ENCODE data around the gene CABLES2. TPM values are rescaled to one million over a fixed set of nuclear protein-coding genes. Genes with fewer than 3 reads are reported as not detected.

Gene CABLES2
- total RNA-seq, 4 donors from 2014 or later = 0.29 to 10.6 (median 2.6) TPM

DNA sequence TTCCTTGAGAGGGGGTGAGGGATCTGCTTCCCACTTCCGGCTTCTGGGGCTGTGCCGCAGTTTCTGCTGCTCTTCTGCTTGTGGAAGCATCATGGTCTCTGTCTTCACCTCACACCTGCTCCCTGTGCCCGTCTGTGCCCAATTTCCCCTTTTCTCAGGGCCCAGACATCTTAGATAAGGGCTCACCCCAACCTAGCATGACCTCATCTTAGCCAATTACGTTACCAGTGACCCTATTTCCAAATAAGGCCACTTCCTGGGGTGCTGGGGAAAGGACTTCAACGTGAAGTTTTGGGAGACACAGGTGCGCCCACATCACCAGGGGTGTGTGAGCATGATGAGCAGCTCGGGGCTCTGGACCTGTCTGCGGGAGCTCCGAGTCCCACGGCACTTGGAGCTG lies 41.0 kb upstream of the CABLES2 start:
- TF ChIP-seq, protein P1, sequence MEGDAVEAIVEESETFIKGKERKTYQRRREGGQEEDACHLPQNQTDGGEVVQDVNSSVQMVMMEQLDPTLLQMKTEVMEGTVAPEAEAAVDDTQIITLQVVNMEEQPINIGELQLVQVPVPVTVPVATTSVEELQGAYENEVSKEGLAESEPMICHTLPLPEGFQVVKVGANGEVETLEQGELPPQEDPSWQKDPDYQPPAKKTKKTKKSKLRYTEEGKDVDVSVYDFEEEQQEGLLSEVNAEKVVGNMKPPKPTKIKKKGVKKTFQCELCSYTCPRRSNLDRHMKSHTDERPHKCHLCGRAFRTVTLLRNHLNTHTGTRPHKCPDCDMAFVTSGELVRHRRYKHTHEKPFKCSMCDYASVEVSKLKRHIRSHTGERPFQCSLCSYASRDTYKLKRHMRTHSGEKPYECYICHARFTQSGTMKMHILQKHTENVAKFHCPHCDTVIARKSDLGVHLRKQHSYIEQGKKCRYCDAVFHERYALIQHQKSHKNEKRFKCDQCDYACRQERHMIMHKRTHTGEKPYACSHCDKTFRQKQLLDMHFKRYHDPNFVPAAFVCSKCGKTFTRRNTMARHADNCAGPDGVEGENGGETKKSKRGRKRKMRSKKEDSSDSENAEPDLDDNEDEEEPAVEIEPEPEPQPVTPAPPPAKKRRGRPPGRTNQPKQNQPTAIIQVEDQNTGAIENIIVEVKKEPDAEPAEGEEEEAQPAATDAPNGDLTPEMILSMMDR (IDR thresholded peaks at IDR 0.05) = no peak
- no peak for TF ChIP-seq POLR2A (IDR thresholded peaks at IDR 0.05)
- H3K27me3 ChIP-seq = no peaks in the 10 kb centered on the region
- no peak for DNase-seq
- no peaks in the 10 kb centered on the region for H3K9me3 ChIP-seq
- H3K4me1 ChIP-seq = no peaks in the 10 kb centered on the region
- no peak overlapping the region for H3K4me3 ChIP-seq
- H3K36me3 ChIP-seq = no peaks in the 10 kb centered on the region
- no peak overlapping the region for H3K27ac ChIP-seq
- intact Hi-C loops (cut with DNase I; ENCODE audit: low total_unique reads) = no loop called here

DNA sequence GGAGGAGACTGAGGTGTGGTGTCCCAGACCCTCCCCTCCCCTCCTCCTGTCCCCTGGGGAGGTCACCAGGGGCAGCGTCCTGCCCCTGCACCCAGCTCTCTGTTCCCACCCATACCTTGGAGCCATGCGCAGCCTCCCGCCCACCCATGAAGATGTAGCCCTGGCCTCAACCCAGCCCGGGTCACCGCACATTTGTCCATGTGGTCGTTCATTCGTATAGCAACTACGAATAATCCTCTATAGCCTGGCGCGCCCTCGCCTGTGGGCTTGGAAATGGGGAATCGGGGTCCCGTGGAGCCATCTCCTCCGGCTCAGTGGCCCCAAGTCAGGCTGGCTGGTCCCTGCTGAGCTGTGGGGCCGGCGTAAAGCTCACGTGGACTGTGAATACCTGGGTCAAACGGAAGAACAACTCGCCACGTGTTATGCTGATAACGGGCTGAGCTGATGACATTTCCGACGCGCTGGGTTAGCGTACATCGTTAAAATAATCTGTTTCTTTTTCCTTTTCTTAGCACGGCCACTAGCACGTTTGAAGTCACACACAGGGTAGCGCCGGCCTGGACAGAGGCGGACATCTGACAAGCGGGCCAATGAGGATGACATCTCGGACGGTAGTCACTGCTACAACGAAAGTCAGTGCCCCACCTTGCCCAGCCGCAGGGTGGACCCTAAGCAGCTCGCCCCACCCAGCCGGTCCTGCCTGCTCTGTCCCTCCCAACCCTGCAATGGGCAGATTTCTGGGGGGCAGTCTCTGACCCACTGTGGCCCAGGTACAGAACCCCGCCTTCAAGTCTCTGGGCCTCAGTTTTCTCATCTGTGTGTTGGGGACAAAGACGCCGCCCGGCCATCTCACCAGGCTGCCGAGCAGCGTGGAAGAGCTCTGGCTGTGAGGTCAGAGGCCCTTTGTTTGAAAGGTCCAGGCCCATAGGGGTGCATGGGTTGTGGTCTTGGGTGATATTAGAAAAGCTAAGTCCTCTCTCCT lies 40.1 kb upstream of the CABLES2 start:
- H3K9me3 ChIP-seq = no peaks in the 10 kb centered on the region
- no peak for TF ChIP-seq POLR2A (IDR thresholded peaks at IDR 0.05)
- TF ChIP-seq, protein P1 (IDR thresholded peaks at IDR 0.05) = no peak
- no peaks in the 10 kb centered on the region for H3K4me1 ChIP-seq
- H3K27me3 ChIP-seq = no peaks in the 10 kb centered on the region
- intact Hi-C loops (cut with DNase I; ENCODE audit: low total_unique reads) = no loop called here
- no peak overlapping the region for H3K4me3 ChIP-seq
- H3K27ac ChIP-seq = no peak overlapping the region
- no peak for DNase-seq
- no peaks in the 10 kb centered on the region for H3K36me3 ChIP-seq

DNA sequence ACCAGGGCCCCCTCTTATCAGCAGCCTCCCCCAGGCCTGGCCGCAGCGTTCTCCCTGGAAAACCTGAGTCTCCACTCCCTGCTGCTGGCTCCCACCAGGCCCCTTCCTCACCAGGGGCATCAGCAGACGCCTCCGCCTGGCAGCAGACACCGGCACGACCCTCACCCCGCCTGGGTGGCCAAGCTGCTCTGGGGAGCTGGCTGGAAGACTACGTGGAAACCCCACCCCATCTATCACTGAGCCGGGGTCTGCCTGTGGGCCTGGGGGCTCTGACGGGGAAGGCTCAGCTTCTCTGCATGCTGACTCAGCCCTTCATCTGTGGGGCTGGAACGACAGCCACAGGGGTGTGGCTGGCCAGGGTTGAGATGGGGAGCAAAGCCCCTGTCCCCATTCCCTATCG lies 39.4 kb upstream of the CABLES2 start:
- Histone ChIP-seq H3K36me3 (no peaks in the 10 kb centered on the region), H3K4me3 (no peak overlapping the region), H3K27ac (no peak overlapping the region), H3K4me1 (no peaks in the 10 kb centered on the region), H3K27me3 (no peaks in the 10 kb centered on the region), H3K9me3 (no peaks in the 10 kb centered on the region)
- DNase-seq = no peak
- no peak for TF ChIP-seq POLR2A (IDR thresholded peaks at IDR 0.05)
- TF ChIP-seq, protein P1 (IDR thresholded peaks at IDR 0.05) = no peak
- intact Hi-C loops (cut with DNase I; ENCODE audit: low total_unique reads) = no loop called here

DNA sequence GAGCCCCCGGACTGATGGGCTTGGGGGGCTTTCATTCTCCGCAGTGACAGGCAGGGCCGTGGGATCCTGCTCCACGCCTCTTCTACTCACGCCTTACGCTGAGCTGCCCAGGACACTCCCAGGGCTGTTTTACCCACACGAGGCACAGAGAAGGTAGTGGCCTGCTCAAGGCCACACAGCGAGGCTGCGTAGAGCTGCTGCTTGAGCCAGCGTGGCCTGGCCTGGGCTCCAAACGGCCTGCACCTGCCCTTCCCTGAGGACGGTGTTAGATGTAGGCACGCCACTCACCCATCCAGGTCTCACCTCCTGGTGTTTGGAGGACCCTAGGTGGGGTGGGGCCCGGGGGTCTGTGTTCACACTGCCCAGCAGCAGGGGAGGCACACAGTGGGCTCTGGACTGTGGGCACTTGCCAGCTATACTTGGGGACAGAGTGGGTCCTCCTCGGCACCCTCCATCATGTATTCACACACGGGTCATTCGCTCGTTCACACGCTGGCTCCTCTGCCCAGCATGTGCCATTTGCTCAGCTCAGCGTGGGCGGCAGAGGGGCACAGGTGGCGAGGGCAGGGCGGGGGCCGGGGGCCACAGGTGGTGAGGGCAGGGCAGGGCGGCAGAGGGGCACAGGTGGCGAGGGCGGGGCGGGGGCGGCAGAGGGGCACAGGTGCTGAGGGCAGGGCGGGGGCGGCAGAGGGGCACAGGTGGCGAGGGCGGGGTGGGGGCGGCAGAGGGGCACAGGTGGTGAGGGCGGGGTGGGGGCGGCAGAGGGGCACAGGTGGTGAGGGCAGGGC lies 38.7 kb upstream of the CABLES2 start:
- Histone ChIP-seq H3K4me1 (no peaks in the 10 kb centered on the region), H3K4me3 (no peak overlapping the region), H3K27ac (no peak overlapping the region), H3K27me3 (no peaks in the 10 kb centered on the region), H3K9me3 (no peaks in the 10 kb centered on the region), H3K36me3 (no peaks in the 10 kb centered on the region)
- no peak for DNase-seq
- intact Hi-C loops (cut with DNase I; ENCODE audit: low total_unique reads) = no loop called here
- TF ChIP-seq, protein P1 (IDR thresholded peaks at IDR 0.05) = no peak
- TF ChIP-seq POLR2A (IDR thresholded peaks at IDR 0.05) = no peak

DNA sequence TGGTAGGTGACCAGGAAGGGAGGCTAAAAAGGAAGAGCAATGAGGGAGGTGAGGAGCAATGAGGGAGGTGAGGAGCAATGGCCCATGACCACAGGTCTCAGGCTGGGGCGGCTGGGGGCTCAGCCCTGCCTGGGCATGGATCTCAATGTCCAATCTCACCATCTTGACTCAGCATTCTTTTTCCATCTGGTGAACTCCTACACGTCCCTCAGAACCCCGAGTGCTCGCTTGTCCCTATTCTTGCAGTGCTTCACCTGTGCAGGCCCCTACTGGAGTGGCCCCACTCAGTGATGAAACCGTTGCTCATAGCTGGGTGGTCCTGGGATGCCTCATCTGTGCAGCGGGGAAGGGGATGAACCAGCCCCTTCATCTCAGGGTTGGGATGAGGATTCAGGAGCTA lies 37.2 kb upstream of the CABLES2 start:
- H3K27me3 ChIP-seq = no peaks in the 10 kb centered on the region
- no peak for DNase-seq
- no peaks in the 10 kb centered on the region for H3K4me1 ChIP-seq
- no peaks in the 10 kb centered on the region for H3K36me3 ChIP-seq
- H3K27ac ChIP-seq = no peak overlapping the region
- intact Hi-C loops (cut with DNase I; ENCODE audit: low total_unique reads) = no loop called here
- no peaks in the 10 kb centered on the region for H3K9me3 ChIP-seq
- no peak for TF ChIP-seq POLR2A (IDR thresholded peaks at IDR 0.05)
- no peak overlapping the region for H3K4me3 ChIP-seq

Measured in uterus (tissue), 4 donors.